Mesenchymal stem cell (in vitro differentiated cells and primary cell): ENCODE results near the gene GALNT12.
A peak's percentile ranks its signal among the peaks of the same experiment; 100 is the strongest.

ENCODE experiments used
- DNase-seq: peaks from one replicate; pipeline ENCODE4 v3.0.0-alpha.2; 2013
- H2AFZ ChIP-seq: one replicate; pipeline ENCODE4 v1.6.1; 2013; ENCODE audit warnings: low read depth, mild to moderate bottlenecking, control low read depth, inconsistent platforms, low read length, moderate library complexity
- H2AK5ac ChIP-seq: 2 replicates; pipeline ENCODE4 v1.6.1; 2013; ENCODE audit warnings: low read length, moderate library complexity, mild to moderate bottlenecking, inconsistent platforms; ENCODE audit not compliant: severe bottlenecking
- H2BK120ac ChIP-seq: one replicate; pipeline ENCODE4 v1.6.1; 2013; ENCODE audit warnings: low read depth, mild to moderate bottlenecking, inconsistent platforms, low read length, moderate library complexity
- H2BK12ac ChIP-seq, 2 experiments: one replicate each; pipeline ENCODE4 v1.6.1; 2013; ENCODE audit warnings: inconsistent platforms in 2 of 2, low read length in 2 of 2, mild to moderate bottlenecking in 2 of 2, moderate library complexity in 2 of 2, control low read depth in 1 of 2
- H2BK15ac ChIP-seq: one replicate; pipeline ENCODE4 v1.6.1; 2013; ENCODE audit warnings: mild to moderate bottlenecking, low read depth, inconsistent platforms; ENCODE audit not compliant: poor library complexity, severe bottlenecking
- H2BK5ac ChIP-seq: 2 replicates; pipeline ENCODE4 v1.6.1; 2013; ENCODE audit warnings: low read depth, mild to moderate bottlenecking, low read length, control low read depth, inconsistent platforms; ENCODE audit not compliant: poor library complexity, severe bottlenecking
- H3K14ac ChIP-seq, 2 experiments: one replicate each; pipeline ENCODE4 v1.6.1; 2013; ENCODE audit warnings: inconsistent platforms in 2 of 2, low read length in 2 of 2, control low read depth in 1 of 2, mild to moderate bottlenecking in 1 of 2, moderate library complexity in 1 of 2
- H3K18ac ChIP-seq, 2 experiments: one replicate each; pipeline ENCODE4 v1.6.1; 2013; ENCODE audit warnings: inconsistent platforms in 2 of 2, low read length in 2 of 2, control low read depth in 1 of 2, low read depth in 1 of 2, mild to moderate bottlenecking in 1 of 2
- H3K23ac ChIP-seq, 2 experiments: one replicate each; pipeline ENCODE4 v1.6.1; 2013; ENCODE audit warnings: inconsistent platforms in 2 of 2, low read length in 2 of 2, mild to moderate bottlenecking in 2 of 2, moderate library complexity in 2 of 2, control low read depth in 1 of 2
- H3K27ac ChIP-seq: 2 replicates; pipeline ENCODE4 v1.5.1; 2013; ENCODE audit warnings: mild to moderate bottlenecking, moderate library complexity, low read length, control low read depth, inconsistent platforms; ENCODE audit not compliant: poor library complexity, severe bottlenecking
- H3K27me3 ChIP-seq, 2 experiments: 2 replicates each; pipeline versions ENCODE4 v1.6.1 to v1.7.0; 2013; ENCODE audit warnings: low read length in 2 of 2, mild to moderate bottlenecking in 2 of 2, moderate library complexity in 2 of 2, control low read depth in 1 of 2, inconsistent platforms in 1 of 2; ENCODE audit not compliant: control insufficient read depth in 1 of 2, insufficient read depth in 1 of 2
- H3K36me3 ChIP-seq, 2 experiments: 2 replicates each; pipeline versions ENCODE4 v1.6.1 to v1.7.0; 2013; ENCODE audit warnings: low read length in 2 of 2, control low read depth in 1 of 2, inconsistent platforms in 1 of 2, low read depth in 1 of 2, mild to moderate bottlenecking in 1 of 2; ENCODE audit not compliant: insufficient read depth in 2 of 2, control insufficient read depth in 1 of 2
- H3K4ac ChIP-seq, 2 experiments: one replicate each; pipeline ENCODE4 v1.6.1; 2013; ENCODE audit warnings: inconsistent platforms in 2 of 2, low read length in 2 of 2, mild to moderate bottlenecking in 2 of 2, moderate library complexity in 2 of 2, control low read depth in 1 of 2, low read depth in 1 of 2
- H3K4me1 ChIP-seq: 2 replicates; pipeline ENCODE4 v1.6.1; 2013; ENCODE audit warnings: low read depth, low read length, control low read depth; ENCODE audit not compliant: control insufficient read depth, insufficient read depth
- H3K4me2 ChIP-seq: 2 replicates; pipeline ENCODE4 v1.6.1; 2013; ENCODE audit warnings: low read length, mild to moderate bottlenecking, inconsistent platforms; ENCODE audit not compliant: poor library complexity, severe bottlenecking
- H3K4me3 ChIP-seq, 2 experiments: 2 replicates each; pipeline versions ENCODE4 v1.5.1 to v1.7.0; 2013; ENCODE audit warnings: low read length in 2 of 2, mild to moderate bottlenecking in 2 of 2, control low read depth in 1 of 2, low read depth in 1 of 2; ENCODE audit not compliant: insufficient read depth in 1 of 2
- H3K79me1 ChIP-seq: replicated peaks from 2 replicates; pipeline ENCODE4 v1.6.1; 2013; ENCODE audit warnings: mild to moderate bottlenecking, control low read depth, low read length, inconsistent platforms; ENCODE audit not compliant: poor library complexity, severe bottlenecking
- H3K9ac ChIP-seq: 2 replicates; pipeline ENCODE4 v1.7.0; 2013; ENCODE audit warnings: mild to moderate bottlenecking, low read length, moderate library complexity
- H3K9me3 ChIP-seq: 2 replicates; pipeline ENCODE4 v1.7.0; 2013; ENCODE audit warnings: mild to moderate bottlenecking, low read length; ENCODE audit not compliant: control insufficient read depth
- H4K8ac ChIP-seq: one replicate; pipeline ENCODE4 v1.6.1; 2013; ENCODE audit warnings: inconsistent platforms, mild to moderate bottlenecking, low read length, moderate library complexity
- H4K91ac ChIP-seq: one replicate; pipeline ENCODE4 v1.6.1; 2013; ENCODE audit warnings: mild to moderate bottlenecking, low read length, inconsistent platforms
- WGBS: methylation state at CpG from one replicate; pipeline ENCODE4 v1.1.7; 2013; ENCODE audit warnings: mixed read lengths; 5-methylcytosine and 5-hydroxymethylcytosine counted together

Gene GALNT12

GRCh38 chr9:98778711-98779530 lies 28.5 kb upstream of the GALNT12 start:
- no peak overlapping the region for H2BK12ac ChIP-seq
- H3K14ac ChIP-seq = no peak overlapping the region
- H2BK120ac ChIP-seq = no peak overlapping the region
- H3K27me3 ChIP-seq = no peaks in the 10 kb centered on the region
- H4K8ac ChIP-seq = no peak overlapping the region
- no peak overlapping the region for H3K4me2 ChIP-seq
- H3K23ac ChIP-seq = no peak overlapping the region
- H2BK15ac ChIP-seq = no peak overlapping the region
- H3K79me1 ChIP-seq = no peaks in the 10 kb centered on the region
- H3K4me1 ChIP-seq = peaks cover 15% of the 10 kb centered on the region
- peaks cover 33 to 79% of the 10 kb centered on the region in 2 experiments for H3K36me3 ChIP-seq
- no peak overlapping the region for H4K91ac ChIP-seq
- no peak for DNase-seq
- no peak overlapping the region for H3K18ac ChIP-seq
- H3K9me3 ChIP-seq = no peaks in the 10 kb centered on the region
- H3K4ac ChIP-seq = no peak overlapping the region
- 92% methylated on average over 7 of the region's 8 CpGs for WGBS
- no peak overlapping the region for H2AFZ ChIP-seq
- H3K9ac ChIP-seq = no peak overlapping the region
- no peak overlapping the region for H2BK5ac ChIP-seq
- no peak overlapping the region for H3K4me3 ChIP-seq
- no peak overlapping the region for H2AK5ac ChIP-seq
- peak overlapping the region; percentile 68 for H3K27ac ChIP-seq

- Histone ChIP-seq H3K36me3 (peaks cover 33 to 71% of the 10 kb centered on the region in 2 experiments), H3K23ac (no peak overlapping the region), H2AFZ (no peak overlapping the region), H2BK120ac (no peak overlapping the region), H3K4me2 (no peak overlapping the region), H3K4me3 (no peak overlapping the region), H2BK12ac (no peak overlapping the region), H3K4ac (no peak overlapping the region), H3K9ac (no peak overlapping the region), H3K79me1 (no peaks in the 10 kb centered on the region), H4K91ac (no peak overlapping the region), H3K18ac (no peak overlapping the region), H2BK5ac (no peak overlapping the region), H3K9me3 (no peaks in the 10 kb centered on the region), H3K14ac (no peak overlapping the region), H2BK15ac (no peak overlapping the region), H3K4me1 (peaks cover 15% of the 10 kb centered on the region), H3K27ac (no peak overlapping the region), H4K8ac (no peak overlapping the region), H2AK5ac (peak overlapping the region; percentile 27), H3K27me3 (no peaks in the 10 kb centered on the region)
- 98% methylated on average over 9 of the region's 11 CpGs for WGBS
- no peak for DNase-seq
These were observed 27.3 kb upstream of the GALNT12 start for GRCh38 chr9:98780059-98780749.

- Histone ChIP-seq H2BK120ac (no peak overlapping the region), H2AK5ac (no peak overlapping the region), H4K8ac (no peak overlapping the region), H3K4me2 (no peak overlapping the region), H3K4me3 (no peak overlapping the region), H2BK5ac (no peak overlapping the region), H2BK12ac (no peak overlapping the region), H3K36me3 (peaks cover 38 to 67% of the 10 kb centered on the region in 2 experiments), H4K91ac (no peak overlapping the region), H3K9ac (no peak overlapping the region), H3K4ac (no peak overlapping the region), H2AFZ (no peak overlapping the region), H3K23ac (no peak overlapping the region), H3K9me3 (no peaks in the 10 kb centered on the region), H3K18ac (no peak overlapping the region), H3K79me1 (peaks cover 5% of the 10 kb centered on the region), H2BK15ac (no peak overlapping the region), H3K27ac (no peak overlapping the region), H3K4me1 (peaks cover 19% of the 10 kb centered on the region), H3K14ac (no peak overlapping the region), H3K27me3 (no peaks in the 10 kb centered on the region)
- no peak for DNase-seq
- 93% methylated on average over 9 of the region's 11 CpGs for WGBS
These were observed 25.7 kb upstream of the GALNT12 start for GRCh38 chr9:98781588-98782383.
